WTC11 (cell line): ENCODE results near the gene LYRM4.

Experiments
- CTCF ChIP-seq: fragments of 200-600 bp; IDR thresholded peaks from 2 replicates; pipeline ENCODE4 v1.8.0; 2022; ENCODE audit warnings: antibody characterized with exemption
- ESRRA ChIP-seq: sonication (generic); formaldehyde crosslinking; IDR thresholded peaks from 2 replicates; pipeline ENCODE4 v1.8.1; 2022; ENCODE audit warnings: mild to moderate bottlenecking, missing genetic modification reagents, borderline replicate concordance
- MAX ChIP-seq: sonication (generic); formaldehyde crosslinking; IDR thresholded peaks from 2 replicates; pipeline ENCODE4 v1.8.0; 2022; ENCODE audit warnings: mild to moderate bottlenecking, missing genetic modification reagents
- NFE2L1 ChIP-seq: sonication (generic); formaldehyde crosslinking; IDR thresholded peaks from 2 replicates; pipeline ENCODE4 v1.8.1; 2023; ENCODE audit warnings: missing genetic modification reagents
- SOX15 ChIP-seq: fragments of 250-450 bp; sonication (Bioruptor Pico); IDR thresholded peaks from 2 replicates; pipeline ENCODE4 v1.9.0; 2021; ENCODE audit warnings: mild to moderate bottlenecking
- STAT6 ChIP-seq: sonication (generic); formaldehyde crosslinking; conservative IDR thresholded peaks from 2 replicates; pipeline ENCODE4 v1.8.1; 2023; ENCODE audit warnings: mild to moderate bottlenecking, low read depth, missing genetic modification reagents, moderate library complexity
- USF2 ChIP-seq: sonication (generic); formaldehyde crosslinking; IDR thresholded peaks from 2 replicates; pipeline ENCODE4 v1.8.1; 2023; ENCODE audit warnings: mild to moderate bottlenecking, missing genetic modification reagents, moderate library complexity

GRCh38 chr6:5276581-5276980 lies 15.8 kb upstream of the LYRM4 start:
- TF ChIP-seq USF2 (CRISPR knock-in tag) (no peak), CTCF (no peak), NFE2L1 (CRISPR knock-in tag) (no peak), ESRRA (CRISPR knock-in tag) (no peak), MAX (no peak), STAT6 (CRISPR knock-in tag) (no peak), SOX15 (CRISPR knock-in tag) (no peak)
